Endodermal cell (in vitro differentiated cells): ENCODE measurements around the gene SIK2. TPM values are rescaled to one million over a fixed set of nuclear protein-coding genes. Genes with fewer than 3 reads are reported as not detected.
A peak's percentile ranks its signal among the peaks of the same experiment; 100 is the strongest.
"Not testable (repeated sequence)": the region's sequence is repeated elsewhere in the genome, so short reads cannot be mapped to it uniquely, and the experiment has no call there.

ENCODE experiments used
- DNase-seq: peaks from one replicate; pipeline ENCODE4 v3.0.0-alpha.2; 2017
- H3K27ac ChIP-seq: 2 replicates; pipeline ENCODE4 v1.5.1; 2013; ENCODE audit warnings: mild to moderate bottlenecking, low read depth, low read length, moderate library complexity
- H3K27me3 ChIP-seq: 2 replicates; pipeline ENCODE4 v1.6.1; 2013; ENCODE audit warnings: mild to moderate bottlenecking, low read length, moderate library complexity; ENCODE audit not compliant: insufficient read depth, control insufficient read depth, poor library complexity, severe bottlenecking
- H3K36me3 ChIP-seq: 2 replicates; pipeline ENCODE4 v1.7.0; 2013; ENCODE audit warnings: mild to moderate bottlenecking, low read length, moderate library complexity; ENCODE audit not compliant: control insufficient read depth, insufficient read depth
- H3K4me1 ChIP-seq: one replicate; pipeline ENCODE4 v1.7.0; 2013; ENCODE audit warnings: low read length; ENCODE audit not compliant: control insufficient read depth, insufficient read depth
- H3K4me3 ChIP-seq: 2 replicates; pipeline ENCODE4 v1.5.1; 2013; ENCODE audit warnings: mild to moderate bottlenecking, low read length, moderate library complexity
- H3K9ac ChIP-seq: 2 replicates; pipeline ENCODE4 v1.6.1; 2013; ENCODE audit warnings: mild to moderate bottlenecking, low read length, moderate library complexity; ENCODE audit not compliant: poor library complexity, severe bottlenecking; ENCODE audit errors: extremely low read depth
- H3K9me3 ChIP-seq: 2 replicates; pipeline ENCODE4 v1.6.1; 2013; ENCODE audit warnings: mild to moderate bottlenecking, low read length, moderate library complexity; ENCODE audit not compliant: control insufficient read depth
- H3K27ac Mint-ChIP-seq: 2 replicates; pipeline ENCODE4 v1.8.0; 2020; ENCODE audit warnings: mixed read lengths
- H3K27me3 Mint-ChIP-seq: 2 replicates; pipeline ENCODE4 v1.8.0; 2021; ENCODE audit warnings: mild to moderate bottlenecking, mixed read lengths; ENCODE audit not compliant: insufficient read depth
- H3K36me3 Mint-ChIP-seq: 2 replicates; pipeline ENCODE4 v1.8.0; 2020; ENCODE audit warnings: low read depth, mixed read lengths
- H3K4me1 Mint-ChIP-seq: 2 replicates; pipeline ENCODE4 v1.8.0; 2020; ENCODE audit warnings: mixed read lengths
- H3K4me3 Mint-ChIP-seq: 2 replicates; pipeline ENCODE4 v1.8.0; 2020; ENCODE audit warnings: mild to moderate bottlenecking, moderate library complexity, mixed read lengths
- H3K9me3 Mint-ChIP-seq: 2 replicates; pipeline ENCODE4 v1.8.0; 2020; ENCODE audit warnings: mild to moderate bottlenecking, mixed read lengths
- CTCF ChIP-seq: fragments of 200-600 bp; sonication (generic); conservative IDR thresholded peaks from 2 replicates; pipeline ENCODE4 v1.5.0; 2021; ENCODE audit warnings: antibody characterized with exemption, mild to moderate bottlenecking
- WGBS, 2 experiments: methylation state at CpG; one replicate each; pipeline versions ENCODE4 v1.1.5 to v1.1.7; 2013; ENCODE audit warnings: missing lambda C conversion rate in 2 of 2, mixed read lengths in 1 of 2; ENCODE audit not compliant: insufficient coverage in 1 of 2, insufficient read length in 1 of 2; 5-methylcytosine and 5-hydroxymethylcytosine counted together
- total RNA-seq, 2 donors: library from RNA; stranded (reverse); fragmentation: NEBNext Ultra II Directional in 1 of 2; extraction: Animal tissue kit (Norgen Biotek cat#: 25700) in 1 of 2; gene quantifications; 2 replicates in 1 of 2; 3 replicates in 1 of 2; pipeline ENCODE4 v1.2.1, GENCODE V29; 2021

The SIK2 gene
- total RNA-seq, 2 donors from 2014 or later: 13.2 to 13.4 TPM

- Histone ChIP-seq H3K9ac (no peak overlapping the region), H3K27ac (no peak overlapping the region), H3K4me3 (no peak overlapping the region), H3K27me3 (no peaks in the 10 kb centered on the region), H3K36me3 (no peaks in the 10 kb centered on the region), H3K4me1 (no peaks in the 10 kb centered on the region), H3K9me3 (no peaks in the 10 kb centered on the region)
- Mint-ChIP-seq H3K27me3 (no peaks in the 10 kb centered on the region), H3K4me3 (no peak overlapping the region), H3K36me3 (no peaks in the 10 kb centered on the region), H3K9me3 (no peaks in the 10 kb centered on the region), H3K27ac (no peak overlapping the region), H3K4me1 (peaks cover 14% of the 10 kb centered on the region)
- DNase-seq: peak; percentile 49
- no peak for TF ChIP-seq CTCF
- WGBS, 2 experiments: 83 to 100% methylated on average over 3 to 4 of the region's 4 CpGs
Measured at GRCh38 chr11:111770581-111771134, 168.4 kb downstream of the SIK2 start.

GRCh38 chr11:111771205-111771604 is 169.0 kb downstream of the SIK2 start:
- not testable (repeated sequence) for H3K4me3 ChIP-seq, H3K27ac ChIP-seq, H3K4me3 Mint-ChIP-seq, H3K4me1 ChIP-seq, H3K27ac Mint-ChIP-seq, H3K27me3 Mint-ChIP-seq, H3K9ac ChIP-seq, H3K27me3 ChIP-seq, H3K9me3 Mint-ChIP-seq, H3K9me3 ChIP-seq, H3K36me3 Mint-ChIP-seq, H3K36me3 ChIP-seq
- WGBS, 2 experiments: 40 to 83% methylated on average over 1 to 5 of the region's 5 CpGs
- H3K4me1 Mint-ChIP-seq: peaks cover 14% of the 10 kb centered on the region
- peak; percentile 66 for DNase-seq

- Mint-ChIP-seq H3K4me1 (peaks cover 12% of the 10 kb centered on the region), H3K4me3 (no peak overlapping the region), H3K9me3 (no peaks in the 10 kb centered on the region), H3K27me3 (no peaks in the 10 kb centered on the region), H3K36me3 (no peaks in the 10 kb centered on the region), H3K27ac (no peak overlapping the region)
- H3K36me3 ChIP-seq: no peaks in the 10 kb centered on the region
- 78 to 98% methylated on average over 1 of the region's 2 CpGs for WGBS, 2 experiments
- no peaks in the 10 kb centered on the region for H3K27me3 ChIP-seq
- TF ChIP-seq CTCF: no peak
- DNase-seq: peak; percentile 1
- no peaks in the 10 kb centered on the region for H3K9me3 ChIP-seq
- H3K4me1 ChIP-seq: peaks cover 7% of the 10 kb centered on the region
- H3K27ac ChIP-seq: no peak overlapping the region
- no peak overlapping the region for H3K4me3 ChIP-seq
- H3K9ac ChIP-seq: no peak overlapping the region
Measured at GRCh38 chr11:111772535-111772934, 170.3 kb downstream of the SIK2 start.
